Stimulated activated CD4-positive, alpha-beta T cell treated with anti-CD3 and anti-CD28 coated beads, TNF-alpha, amount 100 ng/mL, for 1 hour (primary cell): ENCODE measurements around the gene MAGI1.

ENCODE experiments used
- DNase-seq, 3 donors: peaks; one replicate each; pipeline ENCODE4 v3.0.0-alpha.2; 2020; ENCODE audit warnings: low read depth in 3 of 3, low spot score in 1 of 3

The MAGI1 gene

DNA sequence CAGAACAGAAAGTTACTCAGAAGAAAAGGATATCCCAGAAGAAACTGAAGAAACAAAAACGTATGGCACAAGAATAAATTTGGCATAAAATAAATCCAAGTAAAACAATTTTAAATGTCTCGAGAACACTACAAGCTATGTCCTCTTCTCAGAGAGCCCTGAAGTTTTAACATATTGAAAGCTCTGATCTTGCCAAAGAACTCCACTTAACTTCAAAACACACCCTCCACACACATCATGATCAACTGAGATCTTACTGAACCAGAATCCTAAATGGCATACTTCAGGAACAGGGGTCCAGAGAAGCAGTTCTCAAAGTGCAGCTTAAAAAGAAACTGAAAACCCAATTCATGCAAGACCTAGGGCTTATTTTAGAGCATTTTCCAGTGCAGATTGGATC is 194.3 kb downstream of the MAGI1 start:
- no peak for DNase-seq

GRCh38 chr3:65843732-65844131 is 195.0 kb downstream of the MAGI1 start:
- no peak for DNase-seq

GRCh38 chr3:65837604-65838003 is 201.1 kb downstream of the MAGI1 start:
- DNase-seq: no peak

DNA sequence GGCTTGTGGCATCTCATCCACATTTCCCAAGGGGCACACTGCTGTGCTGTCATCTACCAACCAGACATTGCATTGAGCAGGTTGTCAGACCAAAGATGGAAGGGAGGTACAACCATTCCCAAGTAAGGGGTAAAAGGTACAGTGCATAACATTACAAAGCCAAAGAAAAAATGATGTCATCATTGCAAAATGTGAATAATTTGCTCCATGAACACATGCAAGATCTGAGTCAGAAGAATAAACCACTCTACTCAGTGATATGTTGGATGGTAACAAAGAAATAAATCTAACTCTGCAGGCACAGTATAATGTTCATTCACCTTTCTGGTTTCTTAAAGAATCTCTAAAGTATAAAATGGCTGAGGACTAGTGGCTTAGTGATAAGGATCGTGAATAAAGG is 202.7 kb downstream of the MAGI1 start:
- no peak for DNase-seq

DNA sequence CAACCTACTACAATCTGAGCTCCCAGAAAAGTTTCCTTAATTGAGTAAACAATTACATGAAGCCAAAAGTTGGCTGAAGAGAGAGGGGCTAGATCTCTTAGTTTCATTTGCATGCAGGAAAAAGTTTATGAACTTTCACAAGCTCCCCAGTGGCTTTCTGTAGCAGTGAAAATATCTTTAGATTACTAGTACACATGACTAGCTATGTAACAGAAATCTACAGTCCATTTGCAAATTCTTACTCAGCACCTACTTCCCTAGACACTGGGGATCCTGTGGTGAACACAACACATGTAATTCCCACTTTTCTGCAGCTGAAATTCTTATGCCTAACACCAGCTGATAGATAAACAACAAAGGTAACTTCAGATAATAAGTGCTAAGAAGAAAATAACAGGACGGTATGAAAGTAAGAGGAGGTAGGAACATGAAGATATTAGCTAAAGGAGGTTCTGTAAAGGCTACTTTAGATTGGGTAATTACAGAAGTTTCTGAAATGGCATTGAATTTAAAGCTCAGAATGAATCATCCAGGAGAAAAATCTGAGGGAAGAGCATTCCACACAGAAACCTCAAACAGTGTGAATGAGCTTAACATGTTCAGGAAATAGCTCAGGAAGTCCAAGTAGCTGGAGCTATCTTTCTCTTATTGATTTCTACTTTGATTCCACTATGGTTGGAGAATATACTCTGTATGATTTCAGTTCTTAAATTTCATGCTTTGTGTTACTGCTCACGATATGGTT is 204.8 kb downstream of the MAGI1 start:
- no peak for DNase-seq

DNA sequence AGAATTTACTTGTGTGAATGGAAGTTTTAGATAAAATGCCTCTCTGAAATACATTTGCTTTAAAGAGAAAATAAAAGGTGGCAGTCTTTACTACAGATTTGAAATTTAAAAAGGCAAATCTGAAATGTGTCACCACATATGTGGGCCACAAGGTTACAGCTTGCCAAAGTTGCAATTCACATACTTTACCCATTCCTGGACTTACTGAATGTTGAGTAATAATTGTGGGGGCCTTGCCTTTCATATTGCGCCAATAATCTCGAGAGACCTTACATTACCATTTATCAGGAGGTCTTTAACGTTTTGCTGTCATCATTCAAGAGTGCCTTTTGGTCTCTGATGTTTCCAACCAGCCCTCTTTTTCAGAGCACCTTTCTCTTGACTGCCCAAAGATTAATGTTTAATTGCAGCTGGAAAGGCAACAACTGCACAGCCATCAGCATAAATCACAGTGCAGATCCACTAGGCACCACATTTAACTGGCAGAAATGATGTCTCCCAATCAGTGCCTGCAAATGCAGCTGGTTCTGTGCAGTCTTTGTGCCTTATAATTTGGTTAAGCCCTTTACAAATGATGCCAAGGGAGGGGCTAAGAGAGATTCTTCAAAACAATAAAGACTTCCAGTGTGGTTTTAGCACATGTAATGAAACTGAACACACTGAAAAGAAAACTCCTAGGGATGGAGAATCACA is 206.8 kb downstream of the MAGI1 start:
- DNase-seq: no peak

GRCh38 chr3:65830948-65831732 is 207.6 kb downstream of the MAGI1 start:
- no peak for DNase-seq

DNA sequence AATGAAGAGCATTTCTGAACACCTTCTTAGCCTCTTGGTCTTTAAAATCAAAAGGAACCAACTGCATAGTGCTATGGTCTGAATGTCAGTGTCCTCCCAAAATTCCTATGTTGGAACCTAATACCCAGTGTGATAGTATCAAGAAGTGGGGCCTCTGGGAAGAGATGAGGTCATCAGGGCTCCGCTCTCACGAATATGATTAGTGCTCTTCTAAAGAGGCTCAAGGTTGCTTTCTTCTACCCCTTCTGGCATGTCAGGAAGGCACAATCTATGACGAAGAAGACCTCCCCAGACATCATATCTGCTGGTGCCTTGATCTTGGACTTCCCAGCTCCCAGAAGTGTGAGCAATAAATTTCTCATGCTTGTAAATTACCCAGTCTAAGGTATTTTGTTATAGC is 209.5 kb downstream of the MAGI1 start:
- no peak for DNase-seq

DNA sequence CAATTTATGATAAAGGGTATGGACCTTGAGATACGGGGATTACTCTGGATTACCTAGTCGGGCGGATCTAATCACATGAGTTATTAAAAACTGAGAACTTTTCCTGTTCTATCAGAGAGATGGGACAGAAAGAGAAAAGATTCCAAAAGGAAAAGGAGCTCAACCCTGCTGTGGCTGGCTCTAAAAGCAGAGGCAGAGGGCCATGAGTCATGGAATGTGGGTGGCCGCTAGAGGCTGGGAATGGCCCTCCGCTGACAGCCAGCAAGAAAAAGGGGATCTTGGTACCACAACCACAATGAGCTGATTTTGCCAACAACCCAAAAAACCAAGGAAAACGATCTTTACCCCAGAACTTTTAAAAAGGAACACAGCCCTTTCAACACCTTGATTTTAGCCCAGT is 210.0 kb downstream of the MAGI1 start:
- DNase-seq: no peak

GRCh38 chr3:65827076-65827475 is 211.6 kb downstream of the MAGI1 start:
- no peak for DNase-seq

DNA sequence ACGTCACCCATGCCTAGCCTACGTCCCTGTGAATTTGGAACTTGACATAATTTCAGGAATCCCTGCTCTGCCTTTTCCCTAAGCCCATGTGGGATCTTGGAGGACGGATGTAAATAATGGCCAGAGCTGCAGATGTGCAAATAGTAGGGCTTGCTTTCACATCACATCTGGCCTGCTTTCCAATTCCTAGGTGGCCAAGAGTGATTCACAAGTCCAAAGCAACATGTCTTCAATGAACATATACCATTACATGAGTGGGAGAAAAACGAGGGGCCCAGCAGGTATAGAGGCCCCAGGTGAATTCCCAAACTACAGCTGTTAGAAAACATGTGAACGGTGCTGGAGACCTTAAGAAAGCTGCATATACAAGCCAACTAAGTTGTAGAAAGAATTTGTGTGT is 214.6 kb downstream of the MAGI1 start:
- DNase-seq: no peak

- DNase-seq: no peak
These were observed 218.1 kb downstream of the MAGI1 start for GRCh38 chr3:65820600-65820999.

DNA sequence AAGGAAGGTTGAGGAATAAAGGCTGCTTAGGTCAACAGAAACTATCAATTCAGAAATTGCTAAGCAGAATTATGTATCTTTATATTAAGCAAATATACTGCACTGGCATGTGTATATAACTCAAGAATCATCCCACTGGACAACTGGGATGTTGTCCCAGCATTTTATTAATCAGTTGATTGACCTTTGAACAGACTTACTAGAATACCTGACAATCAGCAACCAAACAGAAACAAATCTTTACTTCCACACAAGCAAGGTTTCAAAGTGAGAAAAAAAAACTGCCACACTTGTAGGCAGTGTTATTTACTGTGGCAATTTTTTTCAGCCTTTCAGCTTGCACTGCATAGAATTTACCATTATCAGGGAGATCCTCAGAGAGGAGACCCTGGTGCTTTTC is 218.8 kb downstream of the MAGI1 start:
- DNase-seq: no peak

GRCh38 chr3:65817553-65818126 is 221.1 kb downstream of the MAGI1 start:
- no peak for DNase-seq

DNA sequence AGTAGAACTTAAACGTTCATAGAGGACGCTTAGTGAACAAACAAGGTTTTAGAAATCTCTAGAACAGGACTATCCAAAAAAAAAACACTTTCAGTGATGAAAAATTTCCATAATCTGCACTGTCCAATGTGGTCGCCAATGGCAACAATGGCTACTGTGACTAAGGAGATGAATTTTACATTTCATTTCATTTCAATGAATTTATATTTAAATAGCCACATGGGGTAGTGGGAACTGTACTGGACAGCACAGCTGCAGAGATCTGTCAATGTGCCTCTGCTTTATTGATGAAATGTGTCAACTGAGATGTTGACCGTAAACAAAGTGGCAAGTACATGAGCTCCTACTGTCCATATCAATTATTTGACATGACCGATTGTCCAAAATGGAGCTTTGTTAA is 222.5 kb downstream of the MAGI1 start:
- DNase-seq: no peak

GRCh38 chr3:65814845-65815578 is 223.7 kb downstream of the MAGI1 start:
- DNase-seq: no peak

- DNase-seq: no peak
These were observed 226.8 kb downstream of the MAGI1 start for GRCh38 chr3:65811892-65812291.

DNA sequence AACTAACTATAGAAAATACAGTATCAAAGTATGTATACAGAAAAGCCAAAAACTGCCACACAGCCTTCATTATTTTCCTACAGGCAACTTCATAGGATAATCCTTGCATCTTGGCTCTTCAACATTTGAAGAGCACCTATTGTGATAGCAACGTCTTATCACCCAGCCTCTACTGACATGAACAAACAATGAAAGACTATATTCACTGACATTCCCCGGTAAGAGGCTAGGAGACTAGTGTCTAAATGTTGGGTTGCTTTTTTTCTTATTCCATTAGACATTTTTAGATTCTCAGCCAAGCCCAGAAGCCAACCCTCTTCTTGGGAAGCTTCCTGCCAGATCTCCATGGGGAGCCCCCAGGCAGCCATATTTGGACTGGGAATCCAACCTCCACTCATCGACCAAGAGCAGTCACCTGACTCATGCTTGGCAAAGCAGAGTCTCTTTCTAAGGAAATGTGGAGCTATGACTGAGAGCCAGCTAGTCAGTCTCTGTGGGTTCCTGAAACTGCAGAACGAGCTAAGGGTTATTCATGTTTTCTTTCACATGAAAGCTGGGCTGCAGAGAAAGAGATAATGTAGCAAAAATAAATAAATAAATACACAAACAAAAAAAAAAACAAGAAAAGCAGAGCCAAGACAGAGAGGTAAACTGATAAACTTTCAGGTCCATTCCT is 227.5 kb downstream of the MAGI1 start:
- no peak for DNase-seq

DNA sequence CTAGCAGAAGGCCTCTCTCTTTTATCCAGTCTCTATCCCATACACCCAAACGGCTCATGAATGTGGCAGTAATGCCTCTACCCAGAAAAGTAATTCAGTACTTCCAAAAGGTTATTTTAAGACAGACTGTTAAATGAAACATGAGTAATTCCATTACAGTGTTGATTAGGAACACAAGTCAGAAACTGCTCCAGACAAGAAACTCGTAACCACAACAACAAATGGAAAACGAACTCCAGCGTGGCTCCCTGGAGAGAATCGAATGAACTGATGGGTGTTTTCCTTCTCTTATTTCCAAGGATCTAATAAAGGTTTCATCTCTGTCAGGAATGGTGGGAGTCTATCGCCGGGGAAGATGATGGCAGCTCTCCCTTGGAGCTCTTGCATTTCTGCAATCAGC is 228.4 kb downstream of the MAGI1 start:
- no peak for DNase-seq

DNA sequence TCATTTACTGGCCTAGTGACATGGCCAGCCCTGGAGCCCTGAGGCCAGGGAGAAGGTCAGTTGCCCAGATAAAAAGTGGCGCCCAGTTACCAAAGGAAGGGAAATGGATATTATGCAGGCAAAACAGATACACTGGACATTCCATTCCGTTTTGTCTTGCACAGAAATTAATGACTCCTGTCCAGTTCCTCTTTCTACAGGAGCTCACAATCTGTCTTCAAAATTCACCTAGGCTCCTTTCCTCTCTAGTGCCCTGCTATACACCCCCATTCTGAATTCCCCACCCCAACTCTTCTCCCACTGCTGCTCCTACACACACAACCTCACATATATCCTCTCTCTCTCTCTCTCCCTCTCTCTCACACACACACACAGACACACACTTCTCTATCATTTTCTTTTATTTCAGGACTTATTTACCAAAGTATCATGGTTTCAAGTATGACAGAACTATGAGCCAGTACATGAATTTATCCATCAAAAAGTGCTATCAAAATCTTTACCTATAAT is 229.0 kb downstream of the MAGI1 start:
- DNase-seq: no peak
